SK-N-SH (cell line): ENCODE measurements around the gene NEMP2.

ENCODE experiments used
- EP300 ChIP-seq, 2 experiments: IDR thresholded peaks; 2 replicates each; pipeline versions ENCODE4 v1.4.0 to v1.6.1; 2012; ENCODE audit warnings: borderline replicate concordance in 1 of 2, low read depth in 1 of 2, low read length in 1 of 2
- EZH2phosphoT487 ChIP-seq: fragments of 200-600 bp; sonication (generic); IDR thresholded peaks from 2 replicates; pipeline ENCODE4 v1.6.1; 2017; ENCODE audit warnings: low read depth, mixed run types, mild to moderate bottlenecking, antibody characterized with exemption, moderate library complexity, borderline replicate concordance
- FOSL2 ChIP-seq: IDR thresholded peaks from 2 replicates; pipeline ENCODE4 v1.4.0; 2012; ENCODE audit warnings: low read depth, mild to moderate bottlenecking, moderate library complexity, borderline replicate concordance
- JUND ChIP-seq: IDR thresholded peaks from 2 replicates; pipeline ENCODE4 v1.4.0; 2012
- MEF2A ChIP-seq: IDR thresholded peaks from 2 replicates; pipeline ENCODE4 v1.4.0; 2012; ENCODE audit warnings: low read depth, borderline replicate concordance
- PBX3 ChIP-seq: IDR thresholded peaks from 2 replicates; pipeline ENCODE4; 2012
- POLR2AphosphoS5 ChIP-seq: IDR thresholded peaks from 2 replicates; pipeline ENCODE4 v1.6.1; 2012; ENCODE audit warnings: low read depth, low read length
- RAD21 ChIP-seq: IDR thresholded peaks from 2 replicates; pipeline ENCODE4 v1.6.1; 2012; ENCODE audit warnings: mild to moderate bottlenecking, low read length
- TF ChIP-seq, protein P1 (sequence below): fragments of 200-600 bp; sonication (generic); IDR thresholded peaks from 2 replicates; pipeline ENCODE4 v1.6.1; 2017; ENCODE audit warnings: antibody characterized with exemption, mild to moderate bottlenecking, moderate library complexity
- TF ChIP-seq, protein P2 (sequence below): fragments of 150-350 bp; IDR thresholded peaks from 2 replicates; pipeline ENCODE4 v1.6.1; 2017; ENCODE audit warnings: antibody characterized with exemption, low read length, low read depth, borderline replicate concordance
- TF ChIP-seq, protein P3 (sequence below): IDR thresholded peaks from 2 replicates; pipeline ENCODE4 v1.4.0; 2012; ENCODE audit warnings: low read depth, borderline replicate concordance

GRCh38 chr2:190489475-190489874 is 45.0 kb downstream of the NEMP2 start:
- TF ChIP-seq RAD21, result no peak
- TF ChIP-seq, protein P1, sequence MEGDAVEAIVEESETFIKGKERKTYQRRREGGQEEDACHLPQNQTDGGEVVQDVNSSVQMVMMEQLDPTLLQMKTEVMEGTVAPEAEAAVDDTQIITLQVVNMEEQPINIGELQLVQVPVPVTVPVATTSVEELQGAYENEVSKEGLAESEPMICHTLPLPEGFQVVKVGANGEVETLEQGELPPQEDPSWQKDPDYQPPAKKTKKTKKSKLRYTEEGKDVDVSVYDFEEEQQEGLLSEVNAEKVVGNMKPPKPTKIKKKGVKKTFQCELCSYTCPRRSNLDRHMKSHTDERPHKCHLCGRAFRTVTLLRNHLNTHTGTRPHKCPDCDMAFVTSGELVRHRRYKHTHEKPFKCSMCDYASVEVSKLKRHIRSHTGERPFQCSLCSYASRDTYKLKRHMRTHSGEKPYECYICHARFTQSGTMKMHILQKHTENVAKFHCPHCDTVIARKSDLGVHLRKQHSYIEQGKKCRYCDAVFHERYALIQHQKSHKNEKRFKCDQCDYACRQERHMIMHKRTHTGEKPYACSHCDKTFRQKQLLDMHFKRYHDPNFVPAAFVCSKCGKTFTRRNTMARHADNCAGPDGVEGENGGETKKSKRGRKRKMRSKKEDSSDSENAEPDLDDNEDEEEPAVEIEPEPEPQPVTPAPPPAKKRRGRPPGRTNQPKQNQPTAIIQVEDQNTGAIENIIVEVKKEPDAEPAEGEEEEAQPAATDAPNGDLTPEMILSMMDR, result no peak
- TF ChIP-seq JUND, result no peak
- no peak for TF ChIP-seq EZH2phosphoT487
- TF ChIP-seq, protein P2, sequence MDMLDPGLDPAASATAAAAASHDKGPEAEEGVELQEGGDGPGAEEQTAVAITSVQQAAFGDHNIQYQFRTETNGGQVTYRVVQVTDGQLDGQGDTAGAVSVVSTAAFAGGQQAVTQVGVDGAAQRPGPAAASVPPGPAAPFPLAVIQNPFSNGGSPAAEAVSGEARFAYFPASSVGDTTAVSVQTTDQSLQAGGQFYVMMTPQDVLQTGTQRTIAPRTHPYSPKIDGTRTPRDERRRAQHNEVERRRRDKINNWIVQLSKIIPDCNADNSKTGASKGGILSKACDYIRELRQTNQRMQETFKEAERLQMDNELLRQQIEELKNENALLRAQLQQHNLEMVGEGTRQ, result no peak
- no peak for TF ChIP-seq FOSL2
- TF ChIP-seq, protein P3, sequence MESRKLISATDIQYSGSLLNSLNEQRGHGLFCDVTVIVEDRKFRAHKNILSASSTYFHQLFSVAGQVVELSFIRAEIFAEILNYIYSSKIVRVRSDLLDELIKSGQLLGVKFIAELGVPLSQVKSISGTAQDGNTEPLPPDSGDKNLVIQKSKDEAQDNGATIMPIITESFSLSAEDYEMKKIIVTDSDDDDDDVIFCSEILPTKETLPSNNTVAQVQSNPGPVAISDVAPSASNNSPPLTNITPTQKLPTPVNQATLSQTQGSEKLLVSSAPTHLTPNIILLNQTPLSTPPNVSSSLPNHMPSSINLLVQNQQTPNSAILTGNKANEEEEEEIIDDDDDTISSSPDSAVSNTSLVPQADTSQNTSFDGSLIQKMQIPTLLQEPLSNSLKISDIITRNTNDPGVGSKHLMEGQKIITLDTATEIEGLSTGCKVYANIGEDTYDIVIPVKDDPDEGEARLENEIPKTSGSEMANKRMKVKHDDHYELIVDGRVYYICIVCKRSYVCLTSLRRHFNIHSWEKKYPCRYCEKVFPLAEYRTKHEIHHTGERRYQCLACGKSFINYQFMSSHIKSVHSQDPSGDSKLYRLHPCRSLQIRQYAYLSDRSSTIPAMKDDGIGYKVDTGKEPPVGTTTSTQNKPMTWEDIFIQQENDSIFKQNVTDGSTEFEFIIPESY, result no peak
- no peak for TF ChIP-seq POLR2AphosphoS5
- TF ChIP-seq EP300 (IDR thresholded peaks at IDR 0.05; ENCODE audit: borderline replicate concordance in 1 of 2, low read depth in 1 of 2, low read length in 1 of 2), result no peak
- no peak for TF ChIP-seq PBX3
- TF ChIP-seq MEF2A, result no peak
